HepG2 (cell line): ENCODE measurements around the gene HIVEP2. TPM values are rescaled to one million over a fixed set of nuclear protein-coding genes. Genes with fewer than 3 reads are reported as not detected.

ENCODE experiments used
- ATAC-seq: fragments of 200-7000 bp; cut with Tn5 transposase; 3 replicates; pipeline ENCODE4 v1.9.1; 2020; ENCODE audit warnings: mild to moderate bottlenecking, moderate library complexity
- BruUV-seq: library from RNA; stranded (reverse); fragments of 400-500 nt; replicated peaks from 2 replicates; lab custom pipeline; 2021; lab: Mats Ljungman, UMichigan
- CTCF ChIA-PET: fragments of 300-600 bp; formaldehyde crosslinking; extraction: SDS; loops from one replicate; lab custom pipeline; 2021; ENCODE audit warnings: low total read pairs, inconsistent platforms, low intra/inter-chr PET ratio; lab: Yijun Ruan, JAX
- POLR2A ChIA-PET: fragments of 350-600 bp; sonication (Branson Sonifier 250); formaldehyde crosslinking; loops from one replicate; lab custom pipeline; 2020; ENCODE audit warnings: antibody characterized with exemption, inconsistent platforms; lab: Yijun Ruan, JAX
- DNase-seq: peaks from one replicate; pipeline ENCODE4 v3.0.0-alpha.2; 2015; ENCODE audit warnings: low spot score
- FAIRE-seq: peaks from 3 replicates; lab custom pipeline; 2011; peaks lifted over from hg19 to GRCh38; lab: Jason Lieb, UNC
- H2AFZ ChIP-seq: one replicate; pipeline ENCODE4 v1.6.1; 2011; ENCODE audit warnings: low read length, inconsistent platforms
- H3K27ac ChIP-seq: fragments of 300-600 bp; 3 replicates; pipeline ENCODE4 v1.8.0; 2011; ENCODE audit warnings: mixed run types, mild to moderate bottlenecking, mixed read lengths, low read length, inconsistent platforms; ENCODE audit not compliant: insufficient read depth; ENCODE audit errors: extremely low read length
- H3K27me3 ChIP-seq, 2 experiments: fragments of 200-600 bp in 1 of 2; 2 replicates in 1 of 2; 3 replicates in 1 of 2; pipeline versions ENCODE4 v1.6.0 to v1.8.0; 2011; ENCODE audit warnings: low read length in 2 of 2, mild to moderate bottlenecking in 2 of 2, moderate library complexity in 2 of 2, inconsistent platforms in 1 of 2; ENCODE audit not compliant: insufficient read depth in 2 of 2, control insufficient read depth in 1 of 2
- H3K36me3 ChIP-seq, 2 experiments: fragments of 200-600 bp in 1 of 2; replicated peaks in 1 of 2; 2 replicates in 1 of 2; 3 replicates in 1 of 2; pipeline versions ENCODE4 v1.5.1 to v1.8.0; 2011; ENCODE audit warnings: low read length in 2 of 2, inconsistent platforms in 1 of 2; ENCODE audit not compliant: insufficient read depth in 2 of 2, control insufficient read depth in 1 of 2
- H3K4me1 ChIP-seq: 2 replicates; pipeline ENCODE4 v1.5.1; 2012; ENCODE audit warnings: low read length, inconsistent platforms; ENCODE audit not compliant: insufficient read depth
- H3K4me2 ChIP-seq: 2 replicates; pipeline ENCODE4 v1.6.0; 2011; ENCODE audit warnings: low read depth, low read length, inconsistent platforms
- H3K4me3 ChIP-seq, 3 experiments: fragments of 200-600 bp in 1 of 3; sonication (generic), shearing (Covaris generic) in 1 of 3; replicated peaks in 1 of 3; 2 replicates each; pipeline ENCODE4 v1.5.1; 2011 to 2016; ENCODE audit warnings: low read length in 3 of 3, inconsistent platforms in 2 of 3, low read depth in 2 of 3, mild to moderate bottlenecking in 2 of 3, control low read depth in 1 of 3, mixed read lengths in 1 of 3; ENCODE audit not compliant: insufficient read depth in 1 of 3
- H3K79me2 ChIP-seq: one replicate; pipeline ENCODE4 v1.6.1; 2011; ENCODE audit warnings: low read length, inconsistent platforms; ENCODE audit not compliant: insufficient read depth
- H3K9ac ChIP-seq: 2 replicates; pipeline ENCODE4 v1.6.0; 2011; ENCODE audit warnings: mild to moderate bottlenecking, low read depth, low read length, inconsistent platforms; ENCODE audit not compliant: insufficient read depth
- H3K9me3 ChIP-seq: 2 replicates; pipeline ENCODE4 v1.5.1; 2012; ENCODE audit warnings: mild to moderate bottlenecking, low read length
- H4K20me1 ChIP-seq: 2 replicates; pipeline ENCODE4 v1.6.0; 2011; ENCODE audit warnings: inconsistent platforms, mild to moderate bottlenecking, low read length, moderate library complexity; ENCODE audit not compliant: insufficient read depth
- AGO2 ChIP-seq: fragments of 200-400 bp; formaldehyde crosslinking; optimal IDR thresholded peaks from 2 replicates; pipeline ENCODE3; 2017; ENCODE audit warnings: mild to moderate bottlenecking, low read depth, low read length, moderate library complexity
- BCL6 ChIP-seq: IDR thresholded peaks from 2 replicates; pipeline ENCODE4 v1.6.1; 2016; ENCODE audit warnings: missing genetic modification reagents, missing compliant biosample characterization
- ERF ChIP-seq: IDR thresholded peaks from 2 replicates; pipeline ENCODE4 v1.6.1; 2018; ENCODE audit warnings: missing biosample characterization, missing genetic modification reagents
- HDAC6 ChIP-seq: fragments of 200-600 bp; sonication (generic); IDR thresholded peaks from 2 replicates; pipeline ENCODE4 v1.7.0; 2017; ENCODE audit warnings: mild to moderate bottlenecking, antibody characterized with exemption, low read length, low read depth
- KLF12 ChIP-seq: sonication (generic); formaldehyde crosslinking; IDR thresholded peaks from 2 replicates; pipeline ENCODE4 v1.4.0; 2020; ENCODE audit warnings: missing genetic modification reagents, borderline replicate concordance
- MXD4 ChIP-seq: IDR thresholded peaks from 2 replicates; pipeline ENCODE4 v1.6.1; 2016; ENCODE audit warnings: mild to moderate bottlenecking, missing biosample characterization, missing genetic modification reagents
- SSRP1 ChIP-seq: IDR thresholded peaks from 2 replicates; pipeline ENCODE4 v1.6.1; 2016; ENCODE audit warnings: control low read depth
- ZKSCAN1 ChIP-seq: fragments of 150-350 bp; IDR thresholded peaks from 2 replicates; pipeline ENCODE4 v1.6.1; 2014; ENCODE audit warnings: low read length
- ZNF274 ChIP-seq: sonication (generic); formaldehyde crosslinking; IDR thresholded peaks from 2 replicates; pipeline ENCODE4 v1.5.1; 2020; ENCODE audit warnings: mild to moderate bottlenecking, missing genetic modification reagents
- ZNF329 ChIP-seq: sonication (generic); formaldehyde crosslinking; IDR thresholded peaks from 2 replicates; pipeline ENCODE4 v1.9.0; 2021; ENCODE audit warnings: low read depth, mild to moderate bottlenecking, missing genetic modification reagents
- ZNF337 ChIP-seq: sonication (generic); formaldehyde crosslinking; IDR thresholded peaks from 2 replicates; pipeline ENCODE4 v1.5.1; 2020; ENCODE audit warnings: missing genetic modification reagents, low read depth, mild to moderate bottlenecking, borderline replicate concordance
- ZNF414 ChIP-seq: sonication (generic); formaldehyde crosslinking; IDR thresholded peaks from 2 replicates; pipeline ENCODE4 v1.5.0; 2020; ENCODE audit warnings: missing genetic modification reagents
- ZNF44 ChIP-seq: sonication (generic); formaldehyde crosslinking; IDR thresholded peaks from 2 replicates; pipeline ENCODE4 v1.5.1; 2020; ENCODE audit warnings: mild to moderate bottlenecking, missing genetic modification reagents
- ZNF556 ChIP-seq: sonication (generic); formaldehyde crosslinking; IDR thresholded peaks from 2 replicates; pipeline ENCODE4 v1.4.0; 2020; ENCODE audit warnings: mild to moderate bottlenecking, missing genetic modification reagents, borderline replicate concordance
- ZNF768 ChIP-seq: sonication (generic); formaldehyde crosslinking; IDR thresholded peaks from 2 replicates; pipeline ENCODE4 v1.4.0; 2020; ENCODE audit warnings: missing genetic modification reagents
- ZNF788 ChIP-seq: sonication (generic); formaldehyde crosslinking; IDR thresholded peaks from 2 replicates; pipeline ENCODE4 v1.5.0; 2020; ENCODE audit warnings: mild to moderate bottlenecking, missing genetic modification reagents, borderline replicate concordance
- WGBS: methylation state at CpG from one replicate; pipeline ENCODE4 v1.1.6; 2017; ENCODE audit warnings: low lambda C conversion rate; 5-methylcytosine and 5-hydroxymethylcytosine counted together
- in situ Hi-C: cut with HindIII; loops from 2 replicates; pipeline ENCODE4 v1.10.0; 2017; ENCODE audit warnings: low pct_unique_long_range_greater_than_20kb; ENCODE audit not compliant: extremely low pct_ligation_motif_present
- intact Hi-C: fragments of 100-400 bp; cut with micrococcal nuclease; formaldehyde crosslinking; loops from one replicate; pipeline ENCODE4 v1.10.0; 2022; ENCODE audit not compliant: unreplicated experiment
- polyA plus RNA-seq, 8 experiments: library from polyadenylated mRNA; depleted of rRNA in 3 of 8; stranded (reverse) in 7 of 8; unstranded in 1 of 8; fragments of >200 nt; fragmentation: Illumina TruSeq in 4 of 8; extraction: Trizol in 4 of 8; gene quantifications; 2 replicates each; pipeline versions ENCODE4 v1.2.1 to v1.2.3, GENCODE V29; 2011 to 2016; ENCODE audit warnings: low read depth in 4 of 8, missing spikeins in 1 of 8, mixed read lengths in 1 of 8; ENCODE audit not compliant: insufficient read depth in 1 of 8
- total RNA-seq, 5 experiments: library from RNA; depleted of rRNA; stranded (reverse); fragments of >200 nt; fragmentation: Illumina TruSeq; extraction: Trizol; gene quantifications; 2 replicates each; pipeline ENCODE4 v1.2.3, GENCODE V29; 2016; ENCODE audit warnings: low read depth in 1 of 5

Gene HIVEP2
- total and polyA plus RNA-seq, 2 of the 13 experiments (the other 11 are each of a cell fraction or from before 2014, with no cell fraction given): 3.4 to 12.9 TPM

- Histone ChIP-seq H3K36me3 (no peaks in the 10 kb centered on the region; a peak in 1 of 5 replicates), H4K20me1 (no peaks in the 10 kb centered on the region), H3K4me2 (no peak overlapping the region), H3K79me2 (no peaks in the 10 kb centered on the region), H3K4me3 (no peak overlapping the region), H3K4me1 (no peaks in the 10 kb centered on the region), H3K27ac (no peak overlapping the region), H3K9ac (no peak overlapping the region), H3K9me3 (no peaks in the 10 kb centered on the region), H3K27me3 (no peaks in the 10 kb centered on the region), H2AFZ (no peak overlapping the region)
- no peak for ATAC-seq
- in situ Hi-C loops: no loop called here
- 94% methylated on average over 5 of the region's 5 CpGs for WGBS
- FAIRE-seq: no peak
- DNase-seq: no peak
- ChIA-PET CTCF (no interaction called here), POLR2A (no interaction called here)
- BruUV-seq: no TSS peak
- intact Hi-C loops: no loop called here
- TF ChIP-seq SSRP1 (CRISPR knock-in tag): no peak
- no peak for TF ChIP-seq ZNF788
Measured at GRCh38 chr6:142830116-142830710, 114.8 kb downstream of the HIVEP2 start.

- H2AFZ ChIP-seq: no peak overlapping the region
- intact Hi-C loops (no loop called here), in situ Hi-C loops (no loop called here)
- ChIA-PET POLR2A (no interaction called here), CTCF (no interaction called here)
- no peaks in the 10 kb centered on the region for H3K9me3 ChIP-seq
- no peak overlapping the region for H3K27ac ChIP-seq
- no peaks in the 10 kb centered on the region for H4K20me1 ChIP-seq
- 100% methylated on average over 1 of the region's 1 CpG for WGBS
- no peak overlapping the region for H3K9ac ChIP-seq
- DNase-seq: no peak
- BruUV-seq: no TSS peak
- no peak overlapping the region for H3K4me3 ChIP-seq
- no peak for ATAC-seq
- H3K36me3 ChIP-seq: no peaks in the 10 kb centered on the region; a peak in 1 of 5 replicates
- H3K4me2 ChIP-seq: no peak overlapping the region
- H3K27me3 ChIP-seq: no peaks in the 10 kb centered on the region
- no peaks in the 10 kb centered on the region for H3K4me1 ChIP-seq
- no peak for FAIRE-seq
- H3K79me2 ChIP-seq: no peaks in the 10 kb centered on the region
- TF ChIP-seq ZNF329 (CRISPR knock-in tag) (no peak), ZNF337 (CRISPR knock-in tag) (no peak), ZNF44 (CRISPR knock-in tag) (no peak), ERF (no peak), AGO2 (no peak), HDAC6 (no peak), ZNF274 (no peak), ZNF414 (no peak), BCL6 (CRISPR knock-in tag) (no peak), KLF12 (CRISPR knock-in tag) (no peak), ZNF768 (CRISPR knock-in tag) (no peak), MXD4 (no peak), ZKSCAN1 (no peak), ZNF556 (no peak)
Measured at GRCh38 chr6:142829556-142829955, 115.4 kb downstream of the HIVEP2 start.
